Erythroblast (primary cell): Measurements from ENCODE around the gene GFRA1.

Experiments used
- GATA1 ChIP-seq: IDR thresholded peaks from 2 replicates; pipeline ENCODE4 v1.6.1; 2011; ENCODE audit warnings: low read depth, mild to moderate bottlenecking, control low read depth, low read length, moderate library complexity
- POLR2A ChIP-seq: IDR thresholded peaks from 2 replicates; pipeline ENCODE4 v1.6.1; 2011; ENCODE audit warnings: mild to moderate bottlenecking, low read length

DNA sequence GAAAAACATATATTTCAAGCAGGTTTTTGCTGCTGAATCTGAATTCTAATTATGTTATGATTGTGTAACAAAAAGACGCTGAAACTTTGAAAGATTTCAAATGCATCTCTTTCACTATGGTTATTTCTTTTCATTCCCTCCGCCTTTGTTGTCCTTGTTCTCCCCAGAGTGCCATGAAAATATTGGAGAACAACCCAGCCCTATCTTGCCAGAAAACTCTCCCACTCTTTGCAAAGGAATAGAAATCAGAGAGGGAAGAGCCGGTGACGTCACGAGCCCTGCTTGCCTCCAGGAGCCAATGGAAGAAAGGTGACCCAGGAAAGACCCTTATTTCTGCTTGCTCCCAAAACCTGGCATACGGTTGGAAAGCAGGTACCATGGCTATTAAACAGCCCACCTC lies 3.4 kb downstream of the GFRA1 start:
- TF ChIP-seq POLR2A = no peak
- no peak for TF ChIP-seq GATA1
